Muscle of leg (tissue), 11 donors: ENCODE data around the gene PYURF. TPM values are rescaled to one million over a fixed set of nuclear protein-coding genes. Genes with fewer than 3 reads are reported as not detected.
A peak's percentile ranks its signal among the peaks of the same experiment; 100 is the strongest.

Experiments used
- DNase-seq: peaks from one replicate; pipeline ENCODE4 v3.0.0; 2013
- H3K27ac ChIP-seq: one replicate; pipeline ENCODE4 v1.5.1; 2013; ENCODE audit warnings: mild to moderate bottlenecking, low read length, control low read depth
- H3K27me3 ChIP-seq: one replicate; pipeline ENCODE4 v1.6.1; 2013; ENCODE audit warnings: low read length; ENCODE audit not compliant: control insufficient read depth, insufficient read depth
- H3K36me3 ChIP-seq: one replicate; pipeline ENCODE4 v1.6.1; 2013; ENCODE audit warnings: low read length; ENCODE audit not compliant: control insufficient read depth, insufficient read depth
- H3K4me1 ChIP-seq: one replicate; pipeline ENCODE4 v1.6.1; 2013; ENCODE audit warnings: low read length; ENCODE audit not compliant: control insufficient read depth, insufficient read depth
- H3K4me3 ChIP-seq: one replicate; pipeline ENCODE4 v1.5.1; 2013; ENCODE audit warnings: low read length, control low read depth
- H3K9me3 ChIP-seq: replicated peaks from 2 replicates; pipeline ENCODE4 v1.6.1; 2013; ENCODE audit warnings: low read depth, low read length; ENCODE audit not compliant: control insufficient read depth
- WGBS: methylation state at CpG from one replicate; pipeline ENCODE4 v1.1.5; 2013; ENCODE audit warnings: missing lambda C conversion rate; ENCODE audit not compliant: insufficient coverage; 5-methylcytosine and 5-hydroxymethylcytosine counted together
- polyA plus RNA-seq, 8 donors: library from polyadenylated mRNA; unstranded; fragments of 120-200 nt; gene quantifications; one replicate each; pipeline versions ENCODE4 v1.2.1 to v1.2.3, GENCODE V29; 2013; ENCODE audit warnings: inconsistent platforms in 1 of 8, low replicate concordance in 1 of 8; ENCODE audit not compliant: insufficient read length in 8 of 8, insufficient read depth in 1 of 8
- total RNA-seq: library from RNA; stranded (reverse); fragments of 120-200 nt; gene quantifications from one replicate; pipeline ENCODE4 v1.2.4, GENCODE V29; 2013

PYURF gene
- total and polyA plus RNA-seq, 9 donors, result 62.7 to 80.8 (median 70.4) TPM

- Histone ChIP-seq H3K4me3 (no peak overlapping the region), H3K36me3 (no peaks in the 10 kb centered on the region), H3K27me3 (no peaks in the 10 kb centered on the region), H3K27ac (no peak overlapping the region), H3K4me1 (no peaks in the 10 kb centered on the region), H3K9me3 (no peaks in the 10 kb centered on the region)
- 100% methylated on average over 3 of the region's 6 CpGs for WGBS
- no peak for DNase-seq
These were observed 9.7 kb upstream of the PYURF start for GRCh38 chr4:88533088-88533790.

- no peaks in the 10 kb centered on the region for H3K36me3 ChIP-seq
- 65% methylated on average over 2 of the region's 3 CpGs for WGBS
- H3K27ac ChIP-seq, result no peak overlapping the region
- no peak for DNase-seq
- H3K9me3 ChIP-seq, result no peaks in the 10 kb centered on the region
- H3K4me3 ChIP-seq, result no peak overlapping the region
- H3K27me3 ChIP-seq, result no peaks in the 10 kb centered on the region
- H3K4me1 ChIP-seq, result no peaks in the 10 kb centered on the region
These were observed 8.0 kb upstream of the PYURF start for GRCh38 chr4:88531549-88531948.

- Histone ChIP-seq H3K27me3 (no peaks in the 10 kb centered on the region), H3K27ac (no peak overlapping the region), H3K36me3 (no peaks in the 10 kb centered on the region), H3K4me1 (peaks cover 4% of the 10 kb centered on the region), H3K9me3 (no peaks in the 10 kb centered on the region), H3K4me3 (no peak overlapping the region)
- WGBS, result no CpG with 5 or more reads among the region's 3 CpGs
- DNase-seq, result no peak
These were observed 5.3 kb upstream of the PYURF start for GRCh38 chr4:88528861-88529260.

GRCh38 chr4:88527787-88528186, 4.2 kb upstream of the PYURF start:
- Histone ChIP-seq H3K27ac (no peak overlapping the region), H3K27me3 (no peaks in the 10 kb centered on the region), H3K36me3 (no peaks in the 10 kb centered on the region), H3K4me3 (no peak overlapping the region), H3K4me1 (peaks cover 4% of the 10 kb centered on the region), H3K9me3 (no peaks in the 10 kb centered on the region)
- DNase-seq, result no peak
- 93% methylated on average over 2 of the region's 8 CpGs for WGBS

GRCh38 chr4:88526221-88526815, 2.7 kb upstream of the PYURF start:
- H3K4me3 ChIP-seq, result no peak overlapping the region
- no CpG with 5 or more reads among the region's 1 CpG for WGBS
- no peaks in the 10 kb centered on the region for H3K36me3 ChIP-seq
- no peak overlapping the region for H3K27ac ChIP-seq
- peak; percentile 20 for DNase-seq
- peaks cover 4% of the 10 kb centered on the region for H3K4me1 ChIP-seq
- no peaks in the 10 kb centered on the region for H3K9me3 ChIP-seq
- no peaks in the 10 kb centered on the region for H3K27me3 ChIP-seq

- Histone ChIP-seq H3K4me3 (peak overlapping the region; percentile 93), H3K27me3 (no peaks in the 10 kb centered on the region), H3K9me3 (no peaks in the 10 kb centered on the region), H3K36me3 (no peaks in the 10 kb centered on the region), H3K27ac (peak overlapping the region; percentile 95), H3K4me1 (peaks cover 4% of the 10 kb centered on the region)
- no peak for DNase-seq
- no CpG with 5 or more reads among the region's 2 CpGs for whole genome bisulfite sequencing
These were observed 595 bp upstream of the PYURF start for GRCh38 chr4:88524171-88524570.

GRCh38 chr4:88522702-88523324, 763 bp downstream of the PYURF start:
- Histone ChIP-seq H3K4me3 (peak overlapping the region; percentile 93), H3K27ac (peak overlapping the region; percentile 95), H3K9me3 (no peaks in the 10 kb centered on the region), H3K4me1 (peaks cover 4% of the 10 kb centered on the region), H3K36me3 (no peaks in the 10 kb centered on the region), H3K27me3 (no peaks in the 10 kb centered on the region)
- WGBS, result 2% methylated on average over 25 of the region's 28 CpGs
- DNase-seq, result peak; percentile 49

- Histone ChIP-seq H3K27me3 (no peaks in the 10 kb centered on the region), H3K36me3 (no peaks in the 10 kb centered on the region), H3K4me3 (no peak overlapping the region), H3K27ac (no peak overlapping the region), H3K9me3 (no peaks in the 10 kb centered on the region), H3K4me1 (no peaks in the 10 kb centered on the region)
- no peak for DNase-seq
- WGBS, result 80% methylated on average over 1 of the region's 6 CpGs
These were observed 4.7 kb downstream of the PYURF start for GRCh38 chr4:88518911-88519310.

GRCh38 chr4:88517825-88518224, 5.8 kb downstream of the PYURF start:
- WGBS, result no CpG with 5 or more reads among the region's 3 CpGs
- H3K27ac ChIP-seq, result no peak overlapping the region

GRCh38 chr4:88516746-88517145, 6.8 kb downstream of the PYURF start:
- Histone ChIP-seq H3K36me3 (no peaks in the 10 kb centered on the region), H3K9me3 (no peaks in the 10 kb centered on the region), H3K4me3 (no peak overlapping the region), H3K4me1 (no peaks in the 10 kb centered on the region), H3K27ac (no peak overlapping the region), H3K27me3 (no peaks in the 10 kb centered on the region)
- DNase-seq, result no peak
- 72% methylated on average over 2 of the region's 3 CpGs for WGBS

More at GRCh38 chr4:88517825-88518224, 5.8 kb downstream of the PYURF start:
- Histone ChIP-seq H3K27me3 (no peaks in the 10 kb centered on the region), H3K4me3 (no peak overlapping the region), H3K4me1 (no peaks in the 10 kb centered on the region), H3K9me3 (no peaks in the 10 kb centered on the region), H3K36me3 (no peaks in the 10 kb centered on the region)
- DNase-seq, result no peak
